Mucosa of stomach (tissue), 1 donor: Measurements from ENCODE around the gene PTPRE.

Experiments
- H3K27me3 ChIP-seq: one replicate; pipeline ENCODE4 v1.7.0; 2013; ENCODE audit warnings: mild to moderate bottlenecking, low read length; ENCODE audit not compliant: control insufficient read depth, insufficient read depth
- H3K36me3 ChIP-seq: one replicate; pipeline ENCODE4 v1.7.0; 2013; ENCODE audit warnings: low read length; ENCODE audit not compliant: control insufficient read depth, insufficient read depth
- H3K4me1 ChIP-seq: one replicate; pipeline ENCODE4 v1.7.0; 2013; ENCODE audit warnings: mild to moderate bottlenecking, low read length; ENCODE audit not compliant: control insufficient read depth, insufficient read depth
- H3K4me3 ChIP-seq: one replicate; pipeline ENCODE4 v1.7.0; 2013; ENCODE audit warnings: low read length
- H3K9ac ChIP-seq: one replicate; pipeline ENCODE4 v1.7.0; 2013; ENCODE audit warnings: mild to moderate bottlenecking, low read length, moderate library complexity
- H3K9me3 ChIP-seq: one replicate; pipeline ENCODE4 v1.7.0; 2013; ENCODE audit warnings: mild to moderate bottlenecking, low read length, moderate library complexity; ENCODE audit not compliant: control insufficient read depth
- donor health status: Pancreatic carcinoma.

The PTPRE gene

GRCh38 chr10:128071417-128071782 is 164.5 kb downstream of the PTPRE start:
- peaks cover 8% of the 10 kb centered on the region for H3K36me3 ChIP-seq
- H3K27me3 ChIP-seq = no peaks in the 10 kb centered on the region
- no peaks in the 10 kb centered on the region for H3K4me1 ChIP-seq
- H3K4me3 ChIP-seq = no peak overlapping the region
- H3K9me3 ChIP-seq = no peaks in the 10 kb centered on the region
- no peak overlapping the region for H3K9ac ChIP-seq

- Histone ChIP-seq H3K27me3 (no peaks in the 10 kb centered on the region), H3K36me3 (peaks cover 4% of the 10 kb centered on the region), H3K4me1 (no peaks in the 10 kb centered on the region)
Observed at GRCh38 chr10:128072046-128072445, 165.1 kb downstream of the PTPRE start.

GRCh38 chr10:128072941-128073645 is 166.2 kb downstream of the PTPRE start:
- Histone ChIP-seq H3K36me3 (no peaks in the 10 kb centered on the region), H3K4me3 (no peak overlapping the region), H3K27me3 (no peaks in the 10 kb centered on the region), H3K9ac (no peak overlapping the region), H3K4me1 (no peaks in the 10 kb centered on the region), H3K9me3 (no peaks in the 10 kb centered on the region)

More at GRCh38 chr10:128072046-128072445, 165.1 kb downstream of the PTPRE start:
- Histone ChIP-seq H3K9me3 (no peaks in the 10 kb centered on the region), H3K4me3 (no peak overlapping the region), H3K9ac (no peak overlapping the region)

GRCh38 chr10:128073890-128074289 is 167.0 kb downstream of the PTPRE start:
- Histone ChIP-seq H3K4me1 (no peaks in the 10 kb centered on the region), H3K36me3 (no peaks in the 10 kb centered on the region), H3K4me3 (no peak overlapping the region), H3K27me3 (no peaks in the 10 kb centered on the region), H3K9me3 (no peaks in the 10 kb centered on the region), H3K9ac (no peak overlapping the region)

- H3K36me3 ChIP-seq = no peaks in the 10 kb centered on the region
Observed at GRCh38 chr10:128074589-128074988, 167.7 kb downstream of the PTPRE start.

GRCh38 chr10:128077155-128077875 is 170.4 kb downstream of the PTPRE start:
- Histone ChIP-seq H3K9ac (no peak overlapping the region), H3K4me3 (no peak overlapping the region), H3K36me3 (no peaks in the 10 kb centered on the region), H3K27me3 (no peaks in the 10 kb centered on the region), H3K9me3 (no peaks in the 10 kb centered on the region), H3K4me1 (no peaks in the 10 kb centered on the region)

More at GRCh38 chr10:128074589-128074988, 167.7 kb downstream of the PTPRE start:
- Histone ChIP-seq H3K27me3 (no peaks in the 10 kb centered on the region), H3K9ac (no peak overlapping the region), H3K9me3 (no peaks in the 10 kb centered on the region), H3K4me3 (no peak overlapping the region), H3K4me1 (no peaks in the 10 kb centered on the region)

- Histone ChIP-seq H3K9me3 (no peaks in the 10 kb centered on the region), H3K4me3 (no peak overlapping the region), H3K27me3 (no peaks in the 10 kb centered on the region), H3K4me1 (no peaks in the 10 kb centered on the region), H3K9ac (no peak overlapping the region), H3K36me3 (no peaks in the 10 kb centered on the region)
Observed at GRCh38 chr10:128078136-128078969, 171.4 kb downstream of the PTPRE start.

GRCh38 chr10:128080231-128080630 is 173.3 kb downstream of the PTPRE start:
- Histone ChIP-seq H3K4me3 (no peak overlapping the region), H3K9ac (no peak overlapping the region), H3K9me3 (no peaks in the 10 kb centered on the region), H3K36me3 (no peaks in the 10 kb centered on the region), H3K4me1 (no peaks in the 10 kb centered on the region), H3K27me3 (no peaks in the 10 kb centered on the region)

GRCh38 chr10:128080641-128081040 is 173.7 kb downstream of the PTPRE start:
- no peaks in the 10 kb centered on the region for H3K27me3 ChIP-seq
- H3K4me3 ChIP-seq = no peak overlapping the region
- H3K9ac ChIP-seq = no peak overlapping the region
- H3K36me3 ChIP-seq = no peaks in the 10 kb centered on the region
- no peaks in the 10 kb centered on the region for H3K4me1 ChIP-seq
- no peaks in the 10 kb centered on the region for H3K9me3 ChIP-seq

GRCh38 chr10:128081222-128081621 is 174.3 kb downstream of the PTPRE start:
- H3K9ac ChIP-seq = no peak overlapping the region
- H3K27me3 ChIP-seq = no peaks in the 10 kb centered on the region
- no peaks in the 10 kb centered on the region for H3K9me3 ChIP-seq
- no peak overlapping the region for H3K4me3 ChIP-seq
- no peaks in the 10 kb centered on the region for H3K36me3 ChIP-seq
- H3K4me1 ChIP-seq = no peaks in the 10 kb centered on the region

GRCh38 chr10:128081720-128082119 is 174.8 kb downstream of the PTPRE start:
- Histone ChIP-seq H3K36me3 (no peaks in the 10 kb centered on the region), H3K4me3 (no peak overlapping the region), H3K27me3 (no peaks in the 10 kb centered on the region), H3K9me3 (no peaks in the 10 kb centered on the region), H3K4me1 (no peaks in the 10 kb centered on the region), H3K9ac (no peak overlapping the region)
